ENCODE results near the gene BCAP31. TPM values are rescaled to one million over a fixed set of nuclear protein-coding genes. Genes with fewer than 3 reads are reported as not detected.

Gene BCAP31
- total RNA-seq, 1 experiment from 2014 or later: 235 TPM

- intact Hi-C loops (cut with micrococcal nuclease; ENCODE audit: unreplicated experiment): no loop called here
- Histone ChIP-seq H3K4me3 (ENCODE audit: low read depth, low read length, poor library complexity, severe bottlenecking) (no peak overlapping the region), H3K27me3 (replicated peaks; ENCODE audit: insufficient read depth, low read depth, low read length, poor library complexity) (no peaks in the 10 kb centered on the region), H3K4me1 (ENCODE audit: insufficient read depth, low read length, poor library complexity, severe bottlenecking) (no peaks in the 10 kb centered on the region), H3K27ac (ENCODE audit: low read depth, low read length, poor library complexity, severe bottlenecking) (no peak overlapping the region), H3K9me3 (ENCODE audit: low read depth, low read length, poor library complexity, severe bottlenecking) (no peaks in the 10 kb centered on the region), H3K36me3 (ENCODE audit: insufficient read depth, low read length, poor library complexity, severe bottlenecking) (no peaks in the 10 kb centered on the region)
- TF ChIP-seq CTCF (conservative IDR thresholded peaks at IDR 0.05; ENCODE audit: low read depth, low read length) (no peak), EZH2 (IDR thresholded peaks at IDR 0.05; ENCODE audit: borderline replicate concordance, low read depth, low read length, poor library complexity, severe bottlenecking) (no peak)
- BruUV-seq (replicated peaks): no TSS peak
- no peak for DNase-seq (ENCODE audit: low spot score)
- CTCF ChIA-PET: no interaction called here
- POLR2A ChIA-PET (ENCODE audit: low non-redundant PET): no interaction called here
These were observed 17.3 kb upstream of the BCAP31 start for GRCh38 chrX:153741446-153741845.

- ChIA-PET CTCF (no interaction called here), POLR2A (ENCODE audit: low non-redundant PET) (no interaction called here)
- H3K27me3 ChIP-seq (replicated peaks; ENCODE audit: insufficient read depth, low read depth, low read length, poor library complexity): no peaks in the 10 kb centered on the region
- H3K27ac ChIP-seq (ENCODE audit: low read depth, low read length, poor library complexity, severe bottlenecking): no peak overlapping the region
- H3K36me3 ChIP-seq (ENCODE audit: insufficient read depth, low read length, poor library complexity, severe bottlenecking): no peaks in the 10 kb centered on the region
- no peak for TF ChIP-seq EZH2 (IDR thresholded peaks at IDR 0.05; ENCODE audit: borderline replicate concordance, low read depth, low read length, poor library complexity, severe bottlenecking)
- no peak for TF ChIP-seq CTCF (conservative IDR thresholded peaks at IDR 0.05; ENCODE audit: low read depth, low read length)
- no TSS peak for BruUV-seq (replicated peaks)
- intact Hi-C loops (cut with micrococcal nuclease; ENCODE audit: unreplicated experiment): no loop called here
- H3K4me1 ChIP-seq (ENCODE audit: insufficient read depth, low read length, poor library complexity, severe bottlenecking): no peaks in the 10 kb centered on the region
- DNase-seq (ENCODE audit: low spot score): no peak
- no peaks in the 10 kb centered on the region for H3K9me3 ChIP-seq (ENCODE audit: low read depth, low read length, poor library complexity, severe bottlenecking)
- no peak overlapping the region for H3K4me3 ChIP-seq (ENCODE audit: low read depth, low read length, poor library complexity, severe bottlenecking)
These were observed 16.5 kb upstream of the BCAP31 start for GRCh38 chrX:153740631-153741222.

GRCh38 chrX:153739754-153740486 lies 15.7 kb upstream of the BCAP31 start:
- Histone ChIP-seq H3K36me3 (ENCODE audit: insufficient read depth, low read length, poor library complexity, severe bottlenecking) (no peaks in the 10 kb centered on the region), H3K9me3 (ENCODE audit: low read depth, low read length, poor library complexity, severe bottlenecking) (no peaks in the 10 kb centered on the region), H3K27me3 (replicated peaks; ENCODE audit: insufficient read depth, low read depth, low read length, poor library complexity) (no peaks in the 10 kb centered on the region), H3K4me1 (ENCODE audit: insufficient read depth, low read length, poor library complexity, severe bottlenecking) (no peaks in the 10 kb centered on the region), H3K27ac (ENCODE audit: low read depth, low read length, poor library complexity, severe bottlenecking) (no peak overlapping the region), H3K4me3 (ENCODE audit: low read depth, low read length, poor library complexity, severe bottlenecking) (no peak overlapping the region)
- no peak for DNase-seq (ENCODE audit: low spot score)
- CTCF ChIA-PET: no interaction called here
- POLR2A ChIA-PET (ENCODE audit: low non-redundant PET): no interaction called here
- no TSS peak for BruUV-seq (replicated peaks)
- TF ChIP-seq CTCF (conservative IDR thresholded peaks at IDR 0.05; ENCODE audit: low read depth, low read length): no peak
- no peak for TF ChIP-seq EZH2 (IDR thresholded peaks at IDR 0.05; ENCODE audit: borderline replicate concordance, low read depth, low read length, poor library complexity, severe bottlenecking)
- intact Hi-C loops (cut with micrococcal nuclease; ENCODE audit: unreplicated experiment): no loop called here
